ENCODE data around the gene NOL4L. TPM values are rescaled to one million over a fixed set of nuclear protein-coding genes. Genes with fewer than 3 reads are reported as not detected.

NOL4L gene
- total RNA-seq, 2 experiments from 2014 or later = 39.1 to 41.1 TPM

DNA sequence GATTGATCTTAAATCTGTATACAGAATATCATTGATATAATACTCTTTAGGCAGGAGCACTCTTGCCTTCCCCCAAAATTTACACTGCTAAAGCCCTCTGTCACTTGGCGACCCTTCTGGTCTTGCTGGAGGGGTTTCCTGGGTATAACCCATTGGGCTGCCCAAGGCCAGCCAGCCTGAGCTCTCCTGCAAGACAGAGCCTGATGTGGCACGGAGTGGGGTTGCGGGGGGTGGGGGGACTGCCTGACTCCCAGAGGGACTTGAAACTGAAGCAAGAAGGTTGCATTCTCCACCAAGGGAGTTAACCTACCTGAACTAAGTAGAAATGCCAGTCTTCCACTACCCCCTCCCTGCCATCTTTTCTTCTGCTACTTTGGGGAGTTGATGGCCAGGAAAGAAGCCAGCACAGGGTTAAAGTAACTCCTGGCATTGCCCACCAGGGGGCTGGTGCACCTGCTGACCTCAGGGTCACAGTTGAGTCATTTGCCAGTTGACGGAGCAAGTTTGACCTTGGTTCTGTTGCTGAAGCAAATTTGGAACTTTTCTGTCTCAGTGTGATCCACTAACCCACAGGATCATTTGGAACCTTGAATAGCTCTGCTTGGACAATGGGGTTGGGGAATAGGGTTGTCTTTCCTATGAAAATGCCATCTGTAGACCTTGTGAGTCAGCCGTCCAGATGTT lies 147.6 kb downstream of the NOL4L start:
- DNase-seq (no peak), ATAC-seq (ENCODE audit: low read depth) (no peak)
- H3K27me3 Mint-ChIP-seq = no peaks in the 10 kb centered on the region
- no peak overlapping the region for H3K4me3 Mint-ChIP-seq
- peaks cover 15% of the 10 kb centered on the region for H3K4me1 Mint-ChIP-seq
- H3K9me3 Mint-ChIP-seq = no peaks in the 10 kb centered on the region
- H3K27ac Mint-ChIP-seq = no peak overlapping the region
- H3K36me3 Mint-ChIP-seq = peaks cover 21% of the 10 kb centered on the region
- POLR2A ChIA-PET = no interaction called here

DNA sequence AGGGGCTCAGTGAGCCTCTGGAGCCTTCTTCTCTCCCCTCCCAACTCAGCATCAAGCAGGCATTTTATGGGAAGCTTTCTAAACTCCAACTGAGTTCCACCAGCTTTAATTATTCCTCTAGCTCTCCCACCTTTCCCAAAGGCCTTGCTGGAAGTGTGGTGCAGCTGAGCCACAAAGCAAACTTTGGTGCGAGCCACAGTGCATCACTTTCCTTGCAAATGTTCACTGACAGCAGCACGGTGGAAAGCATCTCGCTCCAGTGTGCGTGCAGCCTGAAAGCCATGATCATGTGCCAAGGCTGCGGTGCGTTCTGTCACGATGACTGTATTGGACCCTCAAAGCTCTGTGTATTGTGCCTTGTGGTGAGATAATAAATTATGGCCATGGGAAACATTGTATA lies 148.2 kb downstream of the NOL4L start:
- Mint-ChIP-seq H3K36me3 (peaks cover 23% of the 10 kb centered on the region), H3K4me3 (no peak overlapping the region), H3K27me3 (no peaks in the 10 kb centered on the region), H3K9me3 (no peaks in the 10 kb centered on the region), H3K4me1 (peaks cover 15% of the 10 kb centered on the region), H3K27ac (no peak overlapping the region)
- no peak for ATAC-seq (ENCODE audit: low read depth)
- DNase-seq = no peak
- POLR2A ChIA-PET = interaction anchor here (1.0 kb wide), 1 partner anchor 12 kb away, joined by 4 read pairs; no protein-coding TSS in a partner anchor

DNA sequence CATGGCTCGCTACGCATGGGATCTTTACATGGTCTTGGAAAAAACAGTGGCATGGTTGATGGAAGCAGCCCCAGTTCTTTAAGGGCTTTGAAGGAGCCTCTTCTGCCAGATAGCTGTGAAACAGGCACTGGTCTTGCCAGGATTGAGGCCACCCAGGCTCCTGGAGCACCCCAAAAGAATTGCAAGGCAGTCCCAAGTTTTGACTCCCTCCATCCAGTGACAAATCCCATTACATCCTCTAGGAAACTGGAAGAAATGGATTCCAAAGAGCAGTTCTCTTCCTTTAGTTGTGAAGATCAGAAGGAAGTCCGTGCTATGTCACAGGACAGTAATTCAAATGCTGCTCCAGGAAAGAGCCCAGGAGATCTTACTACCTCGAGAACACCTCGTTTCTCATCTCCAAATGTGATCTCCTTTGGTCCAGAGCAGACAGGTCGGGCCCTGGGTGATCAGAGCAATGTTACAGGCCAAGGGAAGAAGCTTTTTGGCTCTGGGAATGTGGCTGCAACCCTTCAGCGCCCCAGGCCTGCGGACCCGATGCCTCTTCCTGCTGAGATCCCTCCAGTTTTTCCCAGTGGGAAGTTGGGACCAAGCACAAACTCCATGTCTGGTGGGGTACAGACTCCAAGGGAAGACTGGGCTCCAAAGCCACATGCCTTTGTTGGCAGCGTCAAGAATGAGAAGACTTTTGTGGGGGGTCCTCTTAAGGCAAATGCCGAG lies 148.8 kb downstream of the NOL4L start:
- Mint-ChIP-seq H3K4me1 (peaks cover 15% of the 10 kb centered on the region), H3K9me3 (no peaks in the 10 kb centered on the region), H3K27ac (no peak overlapping the region), H3K4me3 (no peak overlapping the region), H3K27me3 (no peaks in the 10 kb centered on the region), H3K36me3 (peaks cover 27% of the 10 kb centered on the region)
- POLR2A ChIA-PET = interaction anchor here (1.0 kb wide), 1 partner anchor 13 kb away, joined by 4 read pairs; no protein-coding TSS in a partner anchor
- ATAC-seq (ENCODE audit: low read depth) = no peak
- DNase-seq = no peak

DNA sequence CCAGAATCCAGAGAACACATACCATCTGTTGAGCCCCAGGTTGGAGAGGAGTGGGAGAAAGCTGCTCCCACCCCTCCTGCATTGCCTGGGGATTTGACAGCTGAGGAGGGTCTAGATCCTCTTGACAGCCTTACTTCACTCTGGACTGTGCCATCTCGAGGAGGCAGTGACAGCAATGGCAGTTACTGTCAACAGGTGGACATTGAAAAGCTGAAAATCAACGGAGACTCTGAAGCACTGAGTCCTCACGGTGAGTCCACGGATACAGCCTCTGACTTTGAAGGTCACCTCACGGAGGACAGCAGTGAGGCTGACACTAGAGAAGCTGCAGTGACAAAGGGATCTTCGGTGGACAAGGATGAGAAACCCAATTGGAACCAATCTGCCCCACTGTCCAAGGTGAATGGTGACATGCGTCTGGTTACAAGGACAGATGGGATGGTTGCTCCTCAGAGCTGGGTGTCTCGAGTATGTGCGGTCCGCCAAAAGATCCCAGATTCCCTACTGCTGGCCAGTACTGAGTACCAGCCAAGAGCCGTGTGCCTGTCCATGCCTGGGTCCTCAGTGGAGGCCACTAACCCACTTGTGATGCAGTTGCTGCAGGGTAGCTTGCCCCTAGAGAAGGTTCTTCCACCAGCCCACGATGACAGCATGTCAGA lies 149.6 kb downstream of the NOL4L start:
- POLR2A ChIA-PET = interaction anchor here (1.0 kb wide), 1 partner anchor 14 kb away, joined by 4 read pairs; no protein-coding TSS in a partner anchor
- no peak for ATAC-seq (ENCODE audit: low read depth)
- peaks cover 14% of the 10 kb centered on the region for H3K4me1 Mint-ChIP-seq
- no peak overlapping the region for H3K27ac Mint-ChIP-seq
- peaks cover 27% of the 10 kb centered on the region for H3K36me3 Mint-ChIP-seq
- no peaks in the 10 kb centered on the region for H3K27me3 Mint-ChIP-seq
- DNase-seq = no peak
- no peaks in the 10 kb centered on the region for H3K9me3 Mint-ChIP-seq
- no peak overlapping the region for H3K4me3 Mint-ChIP-seq

DNA sequence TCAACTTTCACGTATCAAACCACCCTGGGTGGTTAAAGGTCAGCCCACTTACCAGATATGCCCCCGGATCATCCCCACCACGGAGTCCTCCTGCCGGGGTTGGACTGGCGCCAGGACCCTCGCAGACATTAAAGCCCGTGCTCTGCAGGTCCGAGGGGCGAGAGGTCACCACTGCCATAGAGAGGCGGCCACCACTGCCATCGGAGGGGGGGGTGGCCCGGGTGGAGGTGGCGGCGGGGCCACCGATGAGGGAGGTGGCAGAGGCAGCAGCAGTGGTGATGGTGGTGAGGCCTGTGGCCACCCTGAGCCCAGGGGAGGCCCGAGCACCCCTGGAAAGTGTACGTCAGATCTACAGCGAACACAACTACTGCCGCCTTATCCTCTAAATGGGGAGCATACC lies 150.7 kb downstream of the NOL4L start:
- POLR2A ChIA-PET = no interaction called here
- no peaks in the 10 kb centered on the region for H3K27me3 Mint-ChIP-seq
- ATAC-seq (ENCODE audit: low read depth) (no peak), DNase-seq (no peak)
- H3K4me1 Mint-ChIP-seq = peaks cover 9% of the 10 kb centered on the region
- no peak overlapping the region for H3K27ac Mint-ChIP-seq
- no peak overlapping the region for H3K4me3 Mint-ChIP-seq
- peaks cover 27% of the 10 kb centered on the region for H3K36me3 Mint-ChIP-seq
- H3K9me3 Mint-ChIP-seq = no peaks in the 10 kb centered on the region

DNA sequence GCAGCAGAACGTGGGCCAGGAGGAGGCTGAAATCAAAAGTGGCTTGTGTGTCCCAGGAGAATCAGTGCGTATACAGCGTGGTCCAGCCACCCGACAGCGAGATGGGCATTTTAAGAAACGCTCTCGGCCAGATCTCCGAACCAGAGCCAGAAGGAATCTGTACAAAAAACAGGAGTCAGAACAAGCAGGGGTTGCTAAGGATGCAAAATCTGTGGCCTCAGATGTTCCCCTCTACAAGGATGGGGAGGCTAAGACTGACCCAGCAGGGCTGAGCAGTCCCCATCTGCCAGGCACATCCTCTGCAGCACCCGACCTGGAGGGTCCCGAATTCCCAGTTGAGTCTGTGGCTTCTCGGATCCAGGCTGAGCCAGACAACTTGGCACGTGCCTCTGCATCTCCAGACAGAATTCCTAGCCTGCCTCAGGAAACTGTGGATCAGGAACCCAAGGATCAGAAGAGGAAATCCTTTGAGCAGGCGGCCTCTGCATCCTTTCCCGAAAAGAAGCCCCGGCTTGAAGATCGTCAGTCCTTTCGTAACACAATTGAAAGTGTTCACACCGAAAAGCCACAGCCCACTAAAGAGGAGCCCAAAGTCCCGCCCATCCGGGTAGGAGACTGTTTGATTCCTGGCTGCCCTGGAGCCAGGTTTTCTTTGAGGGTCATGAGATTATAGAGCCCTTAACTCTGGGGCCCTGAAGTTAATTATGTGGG lies 151.7 kb downstream of the NOL4L start:
- DNase-seq = no peak
- Mint-ChIP-seq H3K27ac (no peak overlapping the region), H3K27me3 (no peaks in the 10 kb centered on the region), H3K36me3 (peaks cover 33% of the 10 kb centered on the region), H3K9me3 (no peaks in the 10 kb centered on the region), H3K4me1 (peaks cover 2% of the 10 kb centered on the region), H3K4me3 (no peak overlapping the region)
- POLR2A ChIA-PET = no interaction called here
- ATAC-seq (ENCODE audit: low read depth) = no peak

DNA sequence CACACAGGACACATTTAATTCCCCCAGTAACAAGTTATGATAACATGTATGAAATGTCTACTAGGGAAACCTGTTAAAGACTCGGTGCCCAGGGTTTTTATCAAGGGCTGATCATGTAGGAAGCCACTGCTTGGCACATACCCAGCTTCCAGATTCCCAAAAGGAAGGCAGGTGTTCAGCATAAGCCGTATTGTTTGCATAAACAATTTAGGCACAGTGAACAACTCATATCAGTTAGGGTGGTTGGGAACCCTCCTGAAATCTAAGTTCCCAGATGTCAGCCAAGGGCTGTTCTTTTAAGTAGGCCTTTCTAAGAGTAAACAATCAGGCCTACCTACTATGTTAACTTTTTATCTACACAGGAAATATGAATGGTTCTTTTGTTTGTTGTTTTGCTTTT lies 152.9 kb downstream of the NOL4L start:
- Mint-ChIP-seq H3K36me3 (peaks cover 35% of the 10 kb centered on the region), H3K27ac (no peak overlapping the region), H3K4me3 (no peak overlapping the region), H3K4me1 (no peaks in the 10 kb centered on the region), H3K9me3 (no peaks in the 10 kb centered on the region), H3K27me3 (no peaks in the 10 kb centered on the region)
- POLR2A ChIA-PET = no interaction called here
- DNase-seq (no peak), ATAC-seq (ENCODE audit: low read depth) (no peak)

DNA sequence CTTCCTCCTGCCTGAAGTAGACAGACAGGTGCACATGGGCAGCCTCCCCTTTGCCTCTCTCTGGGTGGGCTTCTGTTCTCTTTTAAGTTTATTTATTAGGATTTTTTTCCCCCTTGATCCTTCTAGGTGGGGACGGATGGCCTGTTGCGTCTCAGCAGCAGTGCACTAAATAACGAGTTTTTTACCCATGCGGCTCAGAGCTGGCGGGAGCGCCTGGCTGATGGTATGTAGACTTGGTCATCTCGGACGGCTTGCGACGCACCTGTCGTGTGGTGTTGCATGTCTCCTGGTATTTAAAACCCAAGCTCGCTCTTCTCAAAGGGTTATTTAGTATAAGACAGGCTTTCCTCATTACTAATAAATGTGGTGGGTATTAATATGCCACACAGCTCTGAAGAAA lies 153.7 kb downstream of the NOL4L start:
- Mint-ChIP-seq H3K9me3 (no peaks in the 10 kb centered on the region), H3K4me3 (no peak overlapping the region), H3K36me3 (peaks cover 33% of the 10 kb centered on the region), H3K4me1 (no peaks in the 10 kb centered on the region), H3K27me3 (no peaks in the 10 kb centered on the region), H3K27ac (no peak overlapping the region)
- POLR2A ChIA-PET = no interaction called here
- DNase-seq = no peak
- ATAC-seq (ENCODE audit: low read depth) = no peak

DNA sequence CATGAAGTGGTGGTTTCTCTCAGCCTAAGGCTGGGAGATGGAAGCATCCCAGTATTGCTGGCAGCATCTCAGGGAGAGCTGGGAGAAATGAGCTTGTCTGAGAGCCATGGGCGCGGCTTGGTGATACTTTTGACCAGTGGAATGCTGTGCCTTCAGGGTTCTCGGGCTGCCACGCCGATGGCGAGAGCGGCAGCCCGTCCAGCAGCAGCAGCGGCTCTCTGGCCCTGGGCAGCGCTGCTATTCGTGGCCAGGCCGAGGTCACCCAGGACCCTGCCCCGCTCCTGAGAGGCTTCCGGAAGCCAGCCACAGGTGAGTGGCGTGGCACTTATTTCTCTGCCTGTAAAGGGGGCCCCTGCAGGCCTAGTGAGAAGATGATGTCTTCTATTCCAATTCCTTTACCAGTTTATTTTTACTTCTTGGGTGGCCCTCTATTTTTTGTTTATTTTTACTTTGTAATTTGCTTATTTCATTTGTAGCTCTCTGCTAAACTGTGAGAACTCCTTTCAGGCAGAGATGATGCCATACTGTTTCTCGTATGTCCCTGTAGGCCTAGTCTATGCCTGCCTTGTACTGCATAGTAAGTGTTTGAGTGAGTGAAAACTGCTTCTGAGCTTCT lies 155.3 kb downstream of the NOL4L start:
- POLR2A ChIA-PET = no interaction called here
- no peak overlapping the region for H3K27ac Mint-ChIP-seq
- H3K36me3 Mint-ChIP-seq = peaks cover 35% of the 10 kb centered on the region
- DNase-seq = no peak
- peaks cover 2% of the 10 kb centered on the region for H3K4me1 Mint-ChIP-seq
- peaks cover 2% of the 10 kb centered on the region for H3K9me3 Mint-ChIP-seq
- H3K4me3 Mint-ChIP-seq = no peak overlapping the region
- no peak for ATAC-seq (ENCODE audit: low read depth)
- H3K27me3 Mint-ChIP-seq = no peaks in the 10 kb centered on the region

DNA sequence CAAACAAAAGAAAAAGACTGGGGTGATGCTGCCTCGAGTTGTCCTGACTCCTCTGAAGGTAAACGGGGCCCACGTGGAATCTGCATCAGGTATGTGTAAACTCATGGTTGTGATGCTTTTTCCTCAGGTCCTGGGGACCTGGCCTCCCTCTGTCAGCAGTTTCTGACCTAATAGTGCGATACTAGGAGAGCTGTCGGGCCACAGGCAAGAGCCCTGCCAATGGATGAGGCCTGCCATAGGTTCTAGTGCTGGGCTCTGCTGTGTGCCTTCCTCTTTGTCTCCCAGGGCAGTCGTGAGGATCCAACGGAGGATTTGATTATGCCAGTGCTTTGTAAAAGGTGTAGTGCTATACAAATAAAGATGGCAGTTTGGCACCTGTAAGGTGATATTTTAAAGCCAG lies 155.8 kb downstream of the NOL4L start:
- Mint-ChIP-seq H3K27ac (no peak overlapping the region), H3K4me3 (no peak overlapping the region), H3K27me3 (no peaks in the 10 kb centered on the region), H3K4me1 (peaks cover 2% of the 10 kb centered on the region), H3K36me3 (peaks cover 35% of the 10 kb centered on the region), H3K9me3 (peaks cover 2% of the 10 kb centered on the region)
- DNase-seq (no peak), ATAC-seq (ENCODE audit: low read depth) (no peak)
- POLR2A ChIA-PET = no interaction called here

DNA sequence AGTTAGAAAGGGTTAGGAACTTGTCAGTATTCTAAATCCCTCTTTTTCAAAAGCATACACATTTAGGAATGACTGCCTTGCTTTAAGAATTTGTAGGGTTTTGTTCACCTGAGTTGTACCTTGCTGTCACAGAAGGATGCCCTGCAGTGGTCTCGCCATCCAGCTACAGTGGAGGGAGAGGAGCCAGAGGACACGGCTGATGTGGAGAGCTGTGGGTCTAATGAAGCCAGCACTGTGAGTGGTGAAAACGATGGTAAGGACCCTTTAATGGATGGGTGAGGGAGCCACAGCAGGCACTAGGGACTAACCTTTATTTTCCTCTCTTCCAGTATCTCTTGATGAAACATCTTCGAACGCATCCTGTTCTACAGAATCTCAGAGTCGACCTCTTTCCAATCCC lies 157.1 kb downstream of the NOL4L start:
- no peak for DNase-seq
- H3K27ac Mint-ChIP-seq = no peak overlapping the region
- POLR2A ChIA-PET = no interaction called here
- H3K9me3 Mint-ChIP-seq = peaks cover 2% of the 10 kb centered on the region
- H3K36me3 Mint-ChIP-seq = peaks cover 27% of the 10 kb centered on the region
- H3K4me3 Mint-ChIP-seq = no peak overlapping the region
- ATAC-seq (ENCODE audit: low read depth) = no peak
- peaks cover 2% of the 10 kb centered on the region for H3K4me1 Mint-ChIP-seq
- no peaks in the 10 kb centered on the region for H3K27me3 Mint-ChIP-seq

DNA sequence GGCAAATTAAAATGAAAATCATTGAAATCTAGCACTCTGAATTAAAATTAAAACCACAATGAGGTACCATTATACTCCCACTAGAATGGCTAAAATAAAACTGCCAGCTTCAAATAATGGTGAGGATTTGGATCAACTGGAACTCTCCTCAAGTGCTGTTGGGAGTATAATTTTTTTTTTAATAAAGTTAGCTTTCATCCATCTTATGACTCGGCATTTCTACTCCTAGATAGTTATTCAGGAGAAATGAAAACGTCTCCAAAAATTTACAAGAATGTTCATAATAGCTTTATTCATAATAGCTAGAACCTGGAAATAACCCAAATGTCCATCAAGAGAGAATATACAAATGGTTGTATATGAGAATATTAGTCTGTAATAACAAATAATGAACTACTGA lies 163.8 kb downstream of the NOL4L start:
- Mint-ChIP-seq H3K4me3 (no peak overlapping the region), H3K9me3 (peaks cover 2% of the 10 kb centered on the region), H3K27me3 (no peaks in the 10 kb centered on the region), H3K4me1 (peaks cover 8% of the 10 kb centered on the region), H3K27ac (no peak overlapping the region), H3K36me3 (peaks cover 22% of the 10 kb centered on the region)
- no peak for ATAC-seq (ENCODE audit: low read depth)
- POLR2A ChIA-PET = no interaction called here
- no peak for DNase-seq

DNA sequence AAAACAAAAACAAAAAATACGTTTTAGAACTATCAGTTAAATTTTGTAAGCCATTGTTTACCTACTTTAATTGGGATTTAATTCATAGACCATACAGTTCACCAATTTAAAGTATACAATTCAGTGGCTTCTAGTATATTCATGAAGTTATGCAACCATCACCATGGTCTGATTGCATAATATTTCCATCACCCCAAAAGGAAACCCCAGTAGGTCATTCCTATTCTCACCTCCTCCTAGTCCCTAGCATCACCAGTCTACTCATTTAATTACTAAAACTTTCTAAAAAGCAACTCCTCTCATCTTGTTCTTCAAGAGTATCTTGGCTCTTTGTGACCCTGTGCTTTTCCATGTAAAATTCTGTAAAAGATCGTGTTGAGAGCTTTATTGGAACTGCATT lies 166.8 kb downstream of the NOL4L start:
- Mint-ChIP-seq H3K9me3 (no peaks in the 10 kb centered on the region), H3K4me3 (no peak overlapping the region), H3K4me1 (peaks cover 20% of the 10 kb centered on the region), H3K27ac (no peak overlapping the region), H3K27me3 (no peaks in the 10 kb centered on the region), H3K36me3 (peaks cover 26% of the 10 kb centered on the region)
- ATAC-seq (ENCODE audit: low read depth) (no peak), DNase-seq (no peak)
- POLR2A ChIA-PET = interaction anchor here (0.6 kb wide), 1 partner anchor 120 kb away, joined by 3 read pairs; no protein-coding TSS in a partner anchor

All from activated naive CD8-positive, alpha-beta T cell treated with anti-CD3 and anti-CD28 coated beads, Interleukin-2, amount 10 ng/mL, durations not matched to agents 7 days and 5 days (primary cell).